ENCODE data around the gene SLIT3. TPM values are rescaled to one million over a fixed set of nuclear protein-coding genes. Genes with fewer than 3 reads are reported as not detected.

SLIT3 gene
- total and polyA plus RNA-seq, 2 experiments from 2014 or later = 58.4 to 96.7 TPM

DNA sequence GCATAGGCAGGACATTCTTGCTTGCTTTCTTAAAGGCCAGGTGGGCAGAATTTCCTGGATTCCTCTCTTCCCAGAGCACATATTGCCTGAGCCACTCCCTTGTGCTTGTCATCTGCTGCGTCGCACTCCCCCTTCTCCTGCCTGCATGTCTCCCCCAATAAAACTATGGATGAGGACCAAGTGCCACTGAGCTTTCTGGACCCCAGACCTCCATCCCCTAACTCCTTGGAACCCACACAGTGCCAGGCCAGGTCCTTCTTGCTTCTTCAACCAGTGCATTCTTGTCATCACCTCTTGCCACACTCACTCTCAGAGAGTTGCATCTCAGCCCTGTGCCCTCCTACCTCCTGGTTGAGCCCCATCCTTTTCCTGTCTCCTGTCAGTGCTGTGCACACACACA lies 563.9 kb downstream of the SLIT3 start:
- no peaks in the 10 kb centered on the region for H3K4me1 ChIP-seq (ENCODE audit: insufficient read depth)
- H3K27ac ChIP-seq = no peak overlapping the region
- H3K4me2 ChIP-seq = no peak overlapping the region
- TF ChIP-seq EZH2phosphoT487 (IDR thresholded peaks at IDR 0.05; ENCODE audit: low read depth, severe bottlenecking, unreplicated experiment) (no peak), CTCF (IDR thresholded peaks at IDR 0.05; ENCODE audit: poor library complexity) (no peak), EZH2 (IDR thresholded peaks at IDR 0.05; ENCODE audit: borderline replicate concordance) (no peak)
- no peak overlapping the region for H2AFZ ChIP-seq
- WGBS (ENCODE audit: low lambda C conversion rate, missing lambda C conversion rate) = 97% methylated on average over 2 of the region's 2 CpGs
- no peaks in the 10 kb centered on the region for H3K9me3 ChIP-seq (ENCODE audit: low read depth)
- no peaks in the 10 kb centered on the region for H3K27me3 ChIP-seq
- H3K79me2 ChIP-seq = no peaks in the 10 kb centered on the region
- no peak for DNase-seq (ENCODE audit: low spot score)
- no peaks in the 10 kb centered on the region for H3K36me3 ChIP-seq (replicated peaks; ENCODE audit: insufficient read depth, low read depth)
- H3K4me3 ChIP-seq = no peak overlapping the region
- no peaks in the 10 kb centered on the region for H3K9me2 ChIP-seq (replicated peaks; ENCODE audit: insufficient read depth)
- H4K20me1 ChIP-seq (ENCODE audit: insufficient read depth, poor library complexity, severe bottlenecking) = no peaks in the 10 kb centered on the region

DNA sequence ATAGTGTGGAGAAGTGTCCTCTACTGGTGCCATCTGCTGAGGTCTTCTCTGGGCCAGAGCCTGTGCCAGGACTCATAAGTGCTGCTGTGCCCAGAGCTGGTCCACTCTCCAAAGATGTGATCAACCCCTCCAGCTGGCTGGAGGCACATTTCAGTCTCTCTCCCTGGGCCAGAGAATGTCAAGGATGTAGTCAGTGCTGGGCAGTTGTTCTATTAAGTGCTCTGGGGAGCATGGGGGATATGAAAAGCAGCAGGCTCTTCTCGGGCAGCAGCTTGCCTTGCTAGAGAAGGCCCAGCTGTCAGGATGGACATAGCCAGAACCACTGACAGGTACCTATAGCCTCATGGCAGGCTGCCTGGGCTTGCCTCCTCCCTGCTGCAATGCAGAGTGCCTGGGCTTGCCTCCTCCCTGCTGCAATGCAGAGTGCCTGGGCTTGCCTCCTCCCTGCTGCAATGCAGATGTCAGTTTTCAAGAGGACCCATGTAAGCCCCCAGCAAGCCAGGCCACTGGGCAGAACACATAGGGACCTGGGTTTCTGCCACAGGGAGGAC lies 564.6 kb downstream of the SLIT3 start:
- H3K4me1 ChIP-seq (ENCODE audit: insufficient read depth) = no peaks in the 10 kb centered on the region
- H3K9me2 ChIP-seq (replicated peaks; ENCODE audit: insufficient read depth) = no peaks in the 10 kb centered on the region
- TF ChIP-seq EZH2 (IDR thresholded peaks at IDR 0.05; ENCODE audit: borderline replicate concordance) (no peak), CTCF (IDR thresholded peaks at IDR 0.05; ENCODE audit: poor library complexity) (no peak), EZH2phosphoT487 (IDR thresholded peaks at IDR 0.05; ENCODE audit: low read depth, severe bottlenecking, unreplicated experiment) (no peak)
- no peaks in the 10 kb centered on the region for H3K79me2 ChIP-seq
- no peak overlapping the region for H3K4me2 ChIP-seq
- no peak for DNase-seq (ENCODE audit: low spot score)
- H3K27ac ChIP-seq = no peak overlapping the region
- WGBS (ENCODE audit: low lambda C conversion rate, missing lambda C conversion rate) = 57% methylated on average over 1 of the region's 1 CpG
- no peaks in the 10 kb centered on the region for H3K27me3 ChIP-seq
- H3K36me3 ChIP-seq (replicated peaks; ENCODE audit: insufficient read depth, low read depth) = no peaks in the 10 kb centered on the region
- no peaks in the 10 kb centered on the region for H3K9me3 ChIP-seq (ENCODE audit: low read depth)
- no peak overlapping the region for H2AFZ ChIP-seq
- H4K20me1 ChIP-seq (ENCODE audit: insufficient read depth, poor library complexity, severe bottlenecking) = no peaks in the 10 kb centered on the region
- H3K4me3 ChIP-seq = no peak overlapping the region

DNA sequence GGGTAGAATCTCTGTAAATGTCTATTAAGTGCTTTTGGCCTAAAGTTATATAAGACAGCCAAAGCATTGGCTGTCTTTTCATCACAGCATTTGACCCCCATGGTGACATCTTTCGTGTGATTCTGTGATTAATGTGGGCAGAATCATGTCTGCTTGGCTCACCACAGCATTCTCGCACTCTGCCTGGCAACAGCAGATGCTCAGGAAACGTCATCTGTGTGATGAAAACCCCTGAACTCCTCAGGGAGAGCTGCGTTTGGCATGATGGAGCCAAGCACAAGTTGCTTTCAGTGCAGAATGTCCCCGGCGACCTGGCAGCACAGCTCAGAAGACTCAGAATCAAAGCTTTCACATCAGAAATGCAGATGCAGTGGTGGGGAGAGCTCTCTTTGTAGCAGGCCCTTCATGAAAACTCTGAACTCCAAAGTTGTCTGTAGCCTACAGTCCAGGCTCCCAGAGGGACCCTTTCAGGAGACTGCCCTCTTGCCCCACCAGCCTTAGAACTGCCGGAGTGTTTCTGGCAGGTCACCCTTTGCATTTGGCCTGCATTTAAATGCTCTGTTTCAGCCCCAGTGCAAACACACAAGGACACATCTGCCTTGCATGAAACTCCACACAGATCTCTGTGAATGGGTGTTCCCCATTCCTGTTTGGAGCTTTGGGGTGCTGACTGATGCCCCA lies 566.2 kb downstream of the SLIT3 start:
- no peaks in the 10 kb centered on the region for H3K4me1 ChIP-seq (ENCODE audit: insufficient read depth)
- H3K9me2 ChIP-seq (replicated peaks; ENCODE audit: insufficient read depth) = no peaks in the 10 kb centered on the region
- H3K27me3 ChIP-seq = no peaks in the 10 kb centered on the region
- H3K9me3 ChIP-seq (ENCODE audit: low read depth) = no peaks in the 10 kb centered on the region
- 86% methylated on average over 7 of the region's 7 CpGs for WGBS (ENCODE audit: low lambda C conversion rate, missing lambda C conversion rate)
- no peak for DNase-seq (ENCODE audit: low spot score)
- no peak for TF ChIP-seq EZH2phosphoT487 (IDR thresholded peaks at IDR 0.05; ENCODE audit: low read depth, severe bottlenecking, unreplicated experiment)
- TF ChIP-seq EZH2 (IDR thresholded peaks at IDR 0.05; ENCODE audit: borderline replicate concordance) = no peak
- no peak for TF ChIP-seq CTCF (IDR thresholded peaks at IDR 0.05; ENCODE audit: poor library complexity)
- no peaks in the 10 kb centered on the region for H3K79me2 ChIP-seq
- no peak overlapping the region for H3K4me3 ChIP-seq
- no peaks in the 10 kb centered on the region for H4K20me1 ChIP-seq (ENCODE audit: insufficient read depth, poor library complexity, severe bottlenecking)
- no peak overlapping the region for H3K27ac ChIP-seq
- H3K4me2 ChIP-seq = no peak overlapping the region
- no peak overlapping the region for H2AFZ ChIP-seq
- no peaks in the 10 kb centered on the region for H3K36me3 ChIP-seq (replicated peaks; ENCODE audit: insufficient read depth, low read depth)
